Panc1 (cell line): ENCODE results near the gene AMIGO1. TPM values are rescaled to one million over a fixed set of nuclear protein-coding genes. Genes with fewer than 3 reads are reported as not detected.

Experiments
- ATAC-seq: fragments of 200-7000 bp; cut with Tn5 transposase; 2 replicates; pipeline ENCODE4 v1.9.1; 2020; ENCODE audit warnings: mild to moderate bottlenecking, moderate library complexity
- BruUV-seq: library from RNA; stranded (reverse); fragments of 400-500 nt; replicated peaks from 2 replicates; lab custom pipeline; 2021; lab: Mats Ljungman, UMichigan
- CTCF ChIA-PET: fragments of 300-600 bp; sonication (Branson Sonifier 250); formaldehyde crosslinking; loops from one replicate; lab custom pipeline; 2022; ENCODE audit warnings: antibody characterized with exemption; lab: Charles Lee
- POLR2A ChIA-PET: fragments of 300-600 bp; sonication (Branson Sonifier 250); formaldehyde crosslinking; loops from one replicate; lab custom pipeline; 2022; ENCODE audit warnings: antibody characterized with exemption; lab: Charles Lee
- DNase-seq: peaks from one replicate; pipeline ENCODE4 v3.0.0-alpha.2; 2010; ENCODE audit warnings: low read depth, low spot score
- H3K27ac ChIP-seq: 2 replicates; pipeline ENCODE4 v1.5.1; 2011; ENCODE audit warnings: mild to moderate bottlenecking, low read length, inconsistent platforms
- H3K27me3 ChIP-seq: fragments of 200-500 bp; sonication (Bioruptor generic); 2 replicates; pipeline ENCODE4 v1.6.0; 2014; ENCODE audit warnings: low read length, inconsistent platforms; ENCODE audit not compliant: control insufficient read depth, insufficient read depth
- H3K36me3 ChIP-seq: fragments of 200-500 bp; sonication (Bioruptor generic); 2 replicates; pipeline ENCODE4 v1.5.1; 2014; ENCODE audit warnings: inconsistent platforms, mild to moderate bottlenecking, low read length, moderate library complexity; ENCODE audit not compliant: control insufficient read depth, insufficient read depth
- H3K4me1 ChIP-seq: 2 replicates; pipeline ENCODE4 v1.5.1; 2011; ENCODE audit warnings: inconsistent platforms, mild to moderate bottlenecking, low read length, moderate library complexity; ENCODE audit not compliant: control insufficient read depth, insufficient read depth
- H3K4me3 ChIP-seq, 2 experiments: 2 replicates each; pipeline ENCODE4 v1.5.1; 2011 to 2012; ENCODE audit warnings: low read depth in 2 of 2, low read length in 2 of 2, mild to moderate bottlenecking in 2 of 2, inconsistent platforms in 1 of 2, moderate library complexity in 1 of 2
- H3K9me3 ChIP-seq: fragments of 200-500 bp; sonication (Bioruptor generic); 2 replicates; pipeline ENCODE4 v1.5.1; 2014; ENCODE audit warnings: low read depth, mild to moderate bottlenecking, inconsistent platforms, low read length, moderate library complexity; ENCODE audit not compliant: control insufficient read depth, insufficient read depth
- POLR2AphosphoS5 ChIP-seq: IDR thresholded peaks from 2 replicates; pipeline ENCODE4 v1.6.1; 2012; ENCODE audit warnings: mild to moderate bottlenecking, low read depth, low read length, moderate library complexity
- SIN3A ChIP-seq: IDR thresholded peaks from 2 replicates; pipeline ENCODE4 v1.6.1; 2012; ENCODE audit warnings: low read depth, mild to moderate bottlenecking, low read length, moderate library complexity, borderline replicate concordance; ENCODE audit not compliant: insufficient read depth
- TCF7L2 ChIP-seq: IDR thresholded peaks from 2 replicates; pipeline ENCODE4 v1.6.1; 2011; ENCODE audit warnings: mild to moderate bottlenecking, low read depth, low read length, inconsistent platforms
- in situ Hi-C: cut with HindIII; loops from 2 replicates; pipeline ENCODE4 v1.10.0; 2016; ENCODE audit warnings: low sequenced_read_pairs, low pct_unique_long_range_greater_than_20kb
- intact Hi-C: fragments of 100-400 bp; cut with micrococcal nuclease; formaldehyde crosslinking; loops from one replicate; pipeline ENCODE4 v1.10.0; 2022; ENCODE audit not compliant: unreplicated experiment
- total RNA-seq: library from RNA; stranded (reverse); gene quantifications from one replicate; pipeline ENCODE4 v1.2.1, GENCODE V29; 2021; ENCODE audit not compliant: unreplicated experiment
- TF ChIP-seq, protein P1 (sequence below), 2 experiments: IDR thresholded peaks; 2 replicates each; pipeline ENCODE4 v1.6.1; 2011 to 2012; ENCODE audit warnings: low read depth in 2 of 2, control low read depth in 1 of 2, low read length in 1 of 2, mild to moderate bottlenecking in 1 of 2, moderate library complexity in 1 of 2; ENCODE audit not compliant: insufficient read depth in 1 of 2
- TF ChIP-seq, protein P2 (sequence below): fragments of 450-650 bp; IDR thresholded peaks from 2 replicates; pipeline ENCODE4 v1.5.1; 2017; ENCODE audit warnings: mild to moderate bottlenecking

Gene AMIGO1
- total RNA-seq, 1 experiment from 2014 or later, result 0.64 TPM

DNA sequence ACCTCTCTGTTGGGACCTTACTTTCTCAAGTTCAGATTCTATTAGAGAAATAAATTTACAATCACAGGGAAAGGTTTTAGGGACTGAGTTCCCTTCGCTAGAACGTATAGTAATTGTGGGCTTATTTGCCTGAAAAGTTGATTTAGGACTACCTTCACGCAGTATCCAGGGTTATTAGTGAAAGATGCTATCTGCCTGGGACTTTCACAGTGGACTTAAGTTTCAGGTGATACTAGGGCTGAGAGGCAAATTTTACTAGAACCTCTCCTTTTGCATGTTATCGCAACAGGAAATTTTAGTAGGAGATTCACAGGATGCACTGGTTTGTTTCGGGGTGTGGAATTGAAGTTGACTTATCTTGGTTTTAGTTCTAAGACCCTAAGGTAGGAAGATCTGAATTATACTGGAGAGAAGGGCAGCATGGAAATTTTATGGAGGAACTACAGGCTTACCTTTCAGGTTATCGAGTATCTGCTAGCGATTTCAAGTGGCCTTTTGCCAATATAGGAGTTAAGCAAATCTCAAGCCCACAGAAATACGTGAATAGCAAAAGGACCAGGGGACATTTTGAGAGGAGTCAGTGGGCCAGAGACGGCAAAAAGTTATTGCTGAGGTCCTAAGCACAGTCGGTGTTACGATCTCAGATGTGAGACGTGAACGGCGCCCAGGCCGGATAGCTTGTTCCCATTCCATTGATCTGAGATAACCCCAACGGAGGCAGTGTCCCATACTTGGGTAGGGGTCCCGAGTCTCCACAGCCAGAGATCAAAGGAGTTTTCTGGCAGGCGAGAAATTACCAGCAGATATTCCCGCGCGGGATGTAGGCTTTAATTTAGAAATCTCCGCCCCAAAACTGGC, 38.2 kb upstream of the AMIGO1 start:
- no peak for TF ChIP-seq SIN3A
- TF ChIP-seq, protein P1, sequence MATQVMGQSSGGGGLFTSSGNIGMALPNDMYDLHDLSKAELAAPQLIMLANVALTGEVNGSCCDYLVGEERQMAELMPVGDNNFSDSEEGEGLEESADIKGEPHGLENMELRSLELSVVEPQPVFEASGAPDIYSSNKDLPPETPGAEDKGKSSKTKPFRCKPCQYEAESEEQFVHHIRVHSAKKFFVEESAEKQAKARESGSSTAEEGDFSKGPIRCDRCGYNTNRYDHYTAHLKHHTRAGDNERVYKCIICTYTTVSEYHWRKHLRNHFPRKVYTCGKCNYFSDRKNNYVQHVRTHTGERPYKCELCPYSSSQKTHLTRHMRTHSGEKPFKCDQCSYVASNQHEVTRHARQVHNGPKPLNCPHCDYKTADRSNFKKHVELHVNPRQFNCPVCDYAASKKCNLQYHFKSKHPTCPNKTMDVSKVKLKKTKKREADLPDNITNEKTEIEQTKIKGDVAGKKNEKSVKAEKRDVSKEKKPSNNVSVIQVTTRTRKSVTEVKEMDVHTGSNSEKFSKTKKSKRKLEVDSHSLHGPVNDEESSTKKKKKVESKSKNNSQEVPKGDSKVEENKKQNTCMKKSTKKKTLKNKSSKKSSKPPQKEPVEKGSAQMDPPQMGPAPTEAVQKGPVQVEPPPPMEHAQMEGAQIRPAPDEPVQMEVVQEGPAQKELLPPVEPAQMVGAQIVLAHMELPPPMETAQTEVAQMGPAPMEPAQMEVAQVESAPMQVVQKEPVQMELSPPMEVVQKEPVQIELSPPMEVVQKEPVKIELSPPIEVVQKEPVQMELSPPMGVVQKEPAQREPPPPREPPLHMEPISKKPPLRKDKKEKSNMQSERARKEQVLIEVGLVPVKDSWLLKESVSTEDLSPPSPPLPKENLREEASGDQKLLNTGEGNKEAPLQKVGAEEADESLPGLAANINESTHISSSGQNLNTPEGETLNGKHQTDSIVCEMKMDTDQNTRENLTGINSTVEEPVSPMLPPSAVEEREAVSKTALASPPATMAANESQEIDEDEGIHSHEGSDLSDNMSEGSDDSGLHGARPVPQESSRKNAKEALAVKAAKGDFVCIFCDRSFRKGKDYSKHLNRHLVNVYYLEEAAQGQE (IDR thresholded peaks at IDR 0.05; ENCODE audit: insufficient read depth in 1 of 2, low read depth in 2 of 2, low read length in 1 of 2), result no peak
- peak; percentile 78 for TF ChIP-seq TCF7L2
- Histone ChIP-seq H3K9me3 (no peaks in the 10 kb centered on the region), H3K36me3 (peaks cover 12% of the 10 kb centered on the region; the same call in 1 of the 2 replicates), H3K27ac (peak overlapping the region; percentile 98), H3K27me3 (no peaks in the 10 kb centered on the region), H3K4me1 (peaks cover 9% of the 10 kb centered on the region; the same call in 1 of the 2 replicates), H3K4me3 (peak overlapping the region; percentile 65 to 94)
- DNase-seq, result peak; percentile 7
- in situ Hi-C loops (no loop called here), intact Hi-C loops (loop anchor here (5.0 to 10.0 kb wide), 3 partner anchors 75 to 437 kb away; partner anchors contain the start of gene AHCYL1)
- POLR2A ChIA-PET, result interaction anchor here (0.5 kb wide), 1 partner anchor 500 kb away, joined by 3 read pairs; no protein-coding TSS in a partner anchor
- CTCF ChIA-PET, result interaction anchor here (1.2 kb wide), 1 partner anchor 92 kb away, joined by 5 read pairs; no protein-coding TSS in a partner anchor
- TSS peak; percentile 99 for BruUV-seq
- 0 out of 2 replicates have a peak, but pooled peaks have one; percentile 37 for ATAC-seq

DNA sequence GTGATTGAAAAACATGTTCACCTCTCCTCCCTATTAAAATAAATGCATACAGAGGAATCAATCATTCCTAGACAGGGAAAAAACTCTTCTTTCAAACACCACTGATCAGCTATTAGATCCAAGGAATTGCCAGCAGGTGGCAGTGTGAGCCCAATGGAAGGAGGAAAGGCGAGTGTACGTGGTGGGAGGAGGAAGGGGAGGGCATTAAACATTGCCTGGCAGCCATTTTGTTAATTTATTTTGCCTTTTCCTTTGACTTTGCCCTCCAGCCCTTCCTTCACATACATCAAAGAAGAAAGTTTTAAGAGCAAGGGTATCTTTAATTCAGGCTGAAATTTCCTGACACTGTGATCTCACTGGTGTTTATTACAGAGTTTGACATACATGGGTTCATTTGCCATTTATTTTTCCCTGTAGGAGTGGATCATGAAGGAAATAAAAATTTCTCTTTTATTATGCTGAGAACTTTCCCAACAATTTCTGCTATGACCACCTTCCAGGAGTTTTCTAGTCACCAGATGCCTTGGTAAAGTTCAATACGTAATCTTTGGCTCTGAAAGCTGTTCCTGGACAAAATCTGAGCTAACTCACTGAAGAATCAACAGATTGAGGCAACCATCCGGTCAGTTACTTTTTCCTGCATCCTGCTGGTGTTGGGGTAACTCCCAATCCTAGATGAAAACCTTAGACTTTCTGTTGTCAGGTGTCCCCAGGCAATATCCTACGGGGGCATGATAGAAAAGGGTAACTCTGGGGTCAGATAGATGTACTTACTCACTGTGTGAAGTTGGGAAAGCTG, 37.0 kb upstream of the AMIGO1 start:
- CTCF ChIA-PET, result interaction anchor here (0.5 to 2.3 kb wide), 9 partner anchors 74 to 228 kb away, joined by 3 to 10 read pairs (median 3); no protein-coding TSS in a partner anchor
- POLR2A ChIA-PET, result no interaction called here
- ATAC-seq (peak; percentile 84), DNase-seq (peak; percentile 63)
- in situ Hi-C loops, result no loop called here
- Histone ChIP-seq H3K27me3 (no peaks in the 10 kb centered on the region), H3K4me1 (peaks cover 9% of the 10 kb centered on the region; the same call in 1 of the 2 replicates), H3K4me3 (peak overlapping the region; percentile 65 to 94), H3K36me3 (peaks cover 12% of the 10 kb centered on the region; the same call in 1 of the 2 replicates), H3K27ac (peak overlapping the region; percentile 98), H3K9me3 (no peaks in the 10 kb centered on the region)
- intact Hi-C loops, result loop anchor here (5.0 to 10.0 kb wide), 3 partner anchors 76 to 438 kb away; partner anchors contain the start of gene AHCYL1
- BruUV-seq, result no TSS peak
- peak; percentile 28; the same call in 1 of the 2 replicates for TF ChIP-seq POLR2AphosphoS5
- TF ChIP-seq, protein P2, sequence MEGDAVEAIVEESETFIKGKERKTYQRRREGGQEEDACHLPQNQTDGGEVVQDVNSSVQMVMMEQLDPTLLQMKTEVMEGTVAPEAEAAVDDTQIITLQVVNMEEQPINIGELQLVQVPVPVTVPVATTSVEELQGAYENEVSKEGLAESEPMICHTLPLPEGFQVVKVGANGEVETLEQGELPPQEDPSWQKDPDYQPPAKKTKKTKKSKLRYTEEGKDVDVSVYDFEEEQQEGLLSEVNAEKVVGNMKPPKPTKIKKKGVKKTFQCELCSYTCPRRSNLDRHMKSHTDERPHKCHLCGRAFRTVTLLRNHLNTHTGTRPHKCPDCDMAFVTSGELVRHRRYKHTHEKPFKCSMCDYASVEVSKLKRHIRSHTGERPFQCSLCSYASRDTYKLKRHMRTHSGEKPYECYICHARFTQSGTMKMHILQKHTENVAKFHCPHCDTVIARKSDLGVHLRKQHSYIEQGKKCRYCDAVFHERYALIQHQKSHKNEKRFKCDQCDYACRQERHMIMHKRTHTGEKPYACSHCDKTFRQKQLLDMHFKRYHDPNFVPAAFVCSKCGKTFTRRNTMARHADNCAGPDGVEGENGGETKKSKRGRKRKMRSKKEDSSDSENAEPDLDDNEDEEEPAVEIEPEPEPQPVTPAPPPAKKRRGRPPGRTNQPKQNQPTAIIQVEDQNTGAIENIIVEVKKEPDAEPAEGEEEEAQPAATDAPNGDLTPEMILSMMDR, result peak; percentile 82
- no peak for TF ChIP-seq TCF7L2
- no peak for TF ChIP-seq SIN3A
- TF ChIP-seq, protein P1 (IDR thresholded peaks at IDR 0.05; ENCODE audit: insufficient read depth in 1 of 2, low read depth in 2 of 2, low read length in 1 of 2), result no peak
